Fibroblast of skin of left biceps (primary cell): ENCODE results near the gene CXCL8.
"Not testable (repeated sequence)": the region's sequence is repeated elsewhere in the genome, so short reads cannot be mapped to it uniquely, and the experiment has no call there.

ENCODE experiments used
- DNase-seq, 2 experiments: peaks; one replicate each; pipeline ENCODE4 v3.0.0-alpha.2; 2013; ENCODE audit warnings: low read depth in 2 of 2

Gene CXCL8

GRCh38 chr4:73740353-73740778 is at the start of gene CXCL8:
Gene CXCL8, plus strand, starts transcription at chr4:73740569. Its CDS starts 90 bp downstream, at chr4:73740659.
- no peak for DNase-seq

GRCh38 chr4:73691201-73691600 is 49.2 kb upstream of the CXCL8 start:
- DNase-seq, result not testable (repeated sequence)

- no peak for DNase-seq
These were observed 48.6 kb upstream of the CXCL8 start for GRCh38 chr4:73691759-73692158.

DNA sequence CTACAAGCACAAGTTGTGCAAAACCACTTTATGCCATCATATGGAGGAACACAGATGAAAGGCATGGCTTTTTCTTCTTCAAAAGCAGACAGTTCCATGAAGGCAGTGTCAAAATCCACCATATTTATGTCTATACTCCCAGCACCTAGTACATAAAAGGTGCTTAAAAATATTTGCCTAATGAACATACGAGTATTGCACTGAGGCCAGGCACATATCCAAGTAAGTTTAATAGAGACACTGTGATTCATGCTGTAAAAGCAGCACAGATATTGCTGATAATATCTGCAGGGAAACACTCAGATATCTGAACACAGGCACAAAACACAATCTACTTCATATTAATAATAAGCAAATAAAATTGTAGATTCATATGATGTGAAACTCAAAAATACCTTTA is 48.1 kb upstream of the CXCL8 start:
- no peak for DNase-seq

DNA sequence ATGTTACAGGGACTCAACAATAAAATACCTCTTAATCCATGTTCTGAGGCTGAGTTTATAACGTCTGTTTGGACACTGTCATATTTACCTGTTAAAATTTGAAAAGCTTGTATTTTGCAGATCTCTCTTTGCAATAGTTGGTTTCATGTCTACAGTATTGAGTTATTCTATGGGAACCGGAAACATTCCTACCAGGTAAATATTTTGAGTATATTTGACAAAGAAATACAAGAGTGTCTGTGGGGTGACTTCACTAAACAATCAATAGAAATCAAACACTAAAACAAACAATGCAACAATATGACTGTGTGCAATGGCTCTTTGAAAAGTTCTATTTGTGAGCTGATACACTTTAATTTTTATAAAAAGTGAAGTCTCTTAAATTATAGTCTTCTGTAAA is 47.7 kb upstream of the CXCL8 start:
- DNase-seq, result no peak

GRCh38 chr4:73693811-73694210 is 46.6 kb upstream of the CXCL8 start:
- DNase-seq, result no peak

DNA sequence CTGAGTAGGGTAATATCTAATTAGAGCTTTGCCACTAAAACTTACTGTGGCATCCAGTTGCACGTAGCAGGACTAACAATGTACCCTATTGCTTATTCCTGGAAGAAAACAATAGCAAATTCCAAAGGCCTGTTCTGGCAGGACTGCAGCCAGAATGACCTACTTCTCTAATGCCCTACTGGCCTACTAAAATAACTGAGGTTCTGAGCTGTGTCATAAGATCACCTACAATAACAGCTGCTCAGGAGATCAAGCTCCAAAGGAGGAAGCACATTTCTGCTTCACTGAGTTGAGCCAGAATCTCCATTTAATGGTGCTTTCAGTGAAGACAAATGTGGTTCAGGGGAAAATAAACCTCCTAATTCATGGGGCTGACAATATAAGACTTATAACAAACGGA is 42.2 kb upstream of the CXCL8 start:
- DNase-seq, result no peak

- DNase-seq, result no peak
These were observed 39.3 kb upstream of the CXCL8 start for GRCh38 chr4:73701116-73701515.

DNA sequence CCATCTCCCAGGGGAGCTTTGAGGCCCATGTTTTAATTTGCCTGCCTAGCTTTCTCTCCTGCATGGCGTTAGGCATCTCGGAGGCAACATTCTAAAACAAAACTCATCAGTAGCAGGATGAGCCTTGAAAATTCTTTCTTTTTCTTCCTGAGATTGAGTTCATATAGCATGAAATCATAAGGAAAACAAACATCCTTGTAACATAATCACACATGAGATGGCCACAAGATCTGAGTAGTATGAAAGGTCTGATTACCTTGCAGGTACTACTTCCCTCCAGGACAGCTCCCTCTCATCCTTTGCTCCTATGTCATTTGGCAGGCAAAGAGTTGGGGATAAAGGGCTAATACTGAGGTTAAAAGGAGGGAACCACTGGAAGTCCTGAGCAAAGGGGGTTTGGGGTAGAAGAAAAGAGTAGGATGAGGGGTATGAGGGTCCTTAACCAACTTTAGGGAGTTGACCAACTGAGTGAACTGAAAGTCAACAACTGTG is 37.5 kb upstream of the CXCL8 start:
- no peak for DNase-seq

GRCh38 chr4:73703320-73703719 is 37.0 kb upstream of the CXCL8 start:
- no peak for DNase-seq

GRCh38 chr4:73704314-73705055 is 35.9 kb upstream of the CXCL8 start:
- peak; percentile 98 for DNase-seq

- DNase-seq, result peak in 1 of 2 experiments; percentile 37
These were observed 35.3 kb upstream of the CXCL8 start for GRCh38 chr4:73705056-73705432.

DNA sequence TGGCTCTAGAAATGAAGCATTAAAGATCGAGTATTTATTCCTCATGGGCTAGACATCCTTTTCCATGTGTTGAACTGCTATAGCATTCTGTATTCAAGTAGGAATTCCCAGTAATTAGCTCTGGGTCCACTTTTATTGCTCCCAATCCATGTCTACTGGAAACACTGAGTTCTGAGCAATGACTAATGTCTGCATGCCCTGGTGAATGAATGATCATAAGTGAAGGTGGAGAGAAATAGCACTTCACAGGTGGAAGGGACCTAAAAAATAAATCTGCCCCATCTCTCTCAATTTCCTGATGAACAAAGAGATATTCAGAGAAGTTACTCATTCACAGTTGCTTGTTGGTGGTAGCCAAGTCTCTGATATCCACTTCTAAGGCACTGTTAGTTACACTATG is 34.6 kb upstream of the CXCL8 start:
- DNase-seq, result no peak

GRCh38 chr4:73706811-73707210 is 33.6 kb upstream of the CXCL8 start:
- DNase-seq, result no peak

DNA sequence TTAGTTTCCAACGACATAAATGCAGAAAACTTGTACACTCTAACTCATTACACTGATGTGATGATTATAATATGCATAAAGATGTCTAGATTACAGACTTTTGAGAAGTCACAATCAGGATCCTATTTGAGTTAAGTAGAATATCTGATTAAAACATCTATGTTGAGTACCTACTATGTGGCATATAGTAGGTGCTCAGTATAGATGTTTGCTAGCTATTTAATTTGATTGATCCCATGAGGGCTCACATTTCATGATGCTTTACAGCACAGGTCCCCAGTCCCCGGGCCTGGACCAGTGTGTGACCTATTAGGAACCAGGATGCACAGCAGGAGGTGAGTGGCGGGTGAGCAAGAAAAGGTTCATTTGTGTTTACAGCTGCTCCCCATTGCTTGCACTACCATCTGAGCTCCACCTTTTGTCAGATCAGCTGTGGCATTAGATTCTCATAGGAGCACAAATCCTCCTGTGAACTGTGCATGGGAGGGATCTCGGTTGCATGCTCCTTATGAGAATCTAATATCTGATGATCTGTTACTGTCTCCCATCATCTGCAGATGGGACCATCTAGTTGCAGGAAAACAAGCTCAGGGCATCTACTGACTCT is 33.0 kb upstream of the CXCL8 start:
- DNase-seq, result no peak

GRCh38 chr4:73707918-73708577 is 32.3 kb upstream of the CXCL8 start:
- DNase-seq, result peak in 1 of 2 experiments; percentile 60

DNA sequence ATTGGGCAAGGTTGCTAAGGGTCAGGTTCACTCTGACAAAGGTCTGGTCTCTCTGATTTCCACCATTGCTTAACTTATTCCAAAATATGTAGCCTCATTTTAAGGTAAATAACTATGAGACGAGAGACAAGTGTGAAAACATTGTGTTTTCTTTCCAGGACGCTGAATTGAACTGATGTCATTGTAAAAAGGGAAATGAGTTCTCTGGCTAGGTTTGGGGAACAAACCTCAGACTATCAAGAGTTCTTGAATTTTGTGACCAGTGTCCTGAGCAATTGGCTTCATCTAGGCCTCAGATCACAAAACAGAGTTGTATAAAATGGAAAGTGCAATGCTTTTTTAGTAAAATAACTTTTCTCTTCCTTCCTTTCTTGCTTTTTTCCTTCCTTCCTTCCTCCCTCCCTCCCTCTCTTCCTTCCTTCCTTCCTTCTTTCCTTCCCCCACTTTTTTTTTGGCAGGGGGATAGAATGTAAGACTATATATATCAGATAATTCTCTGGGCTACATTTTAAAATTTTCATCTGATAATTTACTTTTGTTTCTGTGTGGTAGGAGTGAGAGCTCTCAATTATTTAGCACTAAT is 30.8 kb upstream of the CXCL8 start:
- DNase-seq, result no peak

GRCh38 chr4:73710094-73710493 is 30.3 kb upstream of the CXCL8 start:
- DNase-seq, result no peak

DNA sequence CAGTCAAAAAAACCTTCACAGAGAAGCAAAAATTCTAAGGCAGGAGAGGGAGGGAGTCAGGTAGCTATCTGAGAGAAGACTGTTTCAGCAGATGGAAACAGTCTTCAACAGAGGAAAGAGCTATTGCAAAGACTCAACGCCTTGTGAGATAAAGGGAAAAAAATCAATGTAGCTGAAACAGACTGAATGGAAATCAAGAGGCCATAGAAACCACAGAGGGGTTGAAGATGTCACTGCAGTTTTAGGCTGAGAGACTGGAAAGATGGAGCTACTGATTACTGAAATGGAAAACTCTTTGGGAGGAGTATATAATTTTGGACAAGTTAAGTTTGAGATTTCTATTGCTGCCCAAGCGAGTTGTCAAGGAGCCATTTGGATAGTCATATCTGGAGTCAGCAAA is 28.4 kb upstream of the CXCL8 start:
- no peak for DNase-seq

DNA sequence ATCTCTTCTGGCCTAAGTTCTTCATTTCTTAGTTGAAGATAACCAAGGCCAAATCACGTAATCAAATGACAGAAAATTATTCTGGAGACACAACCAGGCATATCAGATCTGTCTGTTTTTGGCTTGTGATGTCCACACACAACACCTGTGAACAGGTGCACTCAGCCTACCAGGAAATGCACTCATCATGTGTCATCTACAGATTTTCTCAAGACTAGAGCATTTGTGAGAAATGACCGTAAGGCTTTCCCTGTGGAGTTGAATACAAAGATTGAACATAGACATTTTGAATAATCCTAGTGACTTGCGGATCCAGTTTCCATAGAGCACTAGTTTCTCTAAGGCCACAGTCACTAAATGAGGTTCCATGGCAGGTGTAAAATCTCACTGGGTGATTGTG is 26.7 kb upstream of the CXCL8 start:
- no peak for DNase-seq

- DNase-seq, result no peak
These were observed 25.7 kb upstream of the CXCL8 start for GRCh38 chr4:73714647-73715046.

- DNase-seq, result no peak
These were observed 24.7 kb upstream of the CXCL8 start for GRCh38 chr4:73715659-73716058.
